ENCODE measurements around the gene SNAPC2.

DNA sequence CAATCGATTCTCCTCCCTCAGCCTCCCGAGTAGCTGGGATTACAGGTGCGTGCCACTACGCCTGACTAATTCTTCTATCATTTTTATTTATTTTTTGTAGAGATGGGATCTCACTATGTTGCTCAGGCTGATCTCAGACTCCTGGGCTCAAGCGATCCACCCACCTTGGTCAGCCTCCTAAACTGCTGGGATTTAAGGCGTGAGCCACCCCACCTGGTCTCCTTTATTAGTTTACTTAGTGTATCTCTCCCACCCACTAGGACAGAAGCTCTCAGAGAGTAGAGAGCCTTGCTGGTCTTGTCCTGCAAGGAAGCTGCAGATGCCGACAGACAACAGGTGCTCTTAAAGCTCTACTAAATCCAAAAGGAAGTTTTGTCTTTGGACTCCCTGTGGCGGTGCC is 34.3 kb upstream of the SNAPC2 start:
- TF ChIP-seq, protein P1, sequence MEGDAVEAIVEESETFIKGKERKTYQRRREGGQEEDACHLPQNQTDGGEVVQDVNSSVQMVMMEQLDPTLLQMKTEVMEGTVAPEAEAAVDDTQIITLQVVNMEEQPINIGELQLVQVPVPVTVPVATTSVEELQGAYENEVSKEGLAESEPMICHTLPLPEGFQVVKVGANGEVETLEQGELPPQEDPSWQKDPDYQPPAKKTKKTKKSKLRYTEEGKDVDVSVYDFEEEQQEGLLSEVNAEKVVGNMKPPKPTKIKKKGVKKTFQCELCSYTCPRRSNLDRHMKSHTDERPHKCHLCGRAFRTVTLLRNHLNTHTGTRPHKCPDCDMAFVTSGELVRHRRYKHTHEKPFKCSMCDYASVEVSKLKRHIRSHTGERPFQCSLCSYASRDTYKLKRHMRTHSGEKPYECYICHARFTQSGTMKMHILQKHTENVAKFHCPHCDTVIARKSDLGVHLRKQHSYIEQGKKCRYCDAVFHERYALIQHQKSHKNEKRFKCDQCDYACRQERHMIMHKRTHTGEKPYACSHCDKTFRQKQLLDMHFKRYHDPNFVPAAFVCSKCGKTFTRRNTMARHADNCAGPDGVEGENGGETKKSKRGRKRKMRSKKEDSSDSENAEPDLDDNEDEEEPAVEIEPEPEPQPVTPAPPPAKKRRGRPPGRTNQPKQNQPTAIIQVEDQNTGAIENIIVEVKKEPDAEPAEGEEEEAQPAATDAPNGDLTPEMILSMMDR (CRISPR knock-in tag; IDR thresholded peaks at IDR 0.05) = no peak
- TF ChIP-seq EZH2 (conservative IDR thresholded peaks at IDR 0.05; ENCODE audit: low read depth, low read length) (no peak), THAP8 (CRISPR knock-in tag; IDR thresholded peaks at IDR 0.05; ENCODE audit: borderline replicate concordance) (no peak), RXRA (CRISPR knock-in tag; IDR thresholded peaks at IDR 0.05) (no peak), ZBTB37 (CRISPR knock-in tag; IDR thresholded peaks at IDR 0.05) (no peak), NFAT5 (CRISPR knock-in tag; IDR thresholded peaks at IDR 0.05) (no peak), TOPORS (CRISPR knock-in tag; IDR thresholded peaks at IDR 0.05) (no peak), JUN (CRISPR knock-in tag; IDR thresholded peaks at IDR 0.05) (no peak)
- TF ChIP-seq, protein P2, sequence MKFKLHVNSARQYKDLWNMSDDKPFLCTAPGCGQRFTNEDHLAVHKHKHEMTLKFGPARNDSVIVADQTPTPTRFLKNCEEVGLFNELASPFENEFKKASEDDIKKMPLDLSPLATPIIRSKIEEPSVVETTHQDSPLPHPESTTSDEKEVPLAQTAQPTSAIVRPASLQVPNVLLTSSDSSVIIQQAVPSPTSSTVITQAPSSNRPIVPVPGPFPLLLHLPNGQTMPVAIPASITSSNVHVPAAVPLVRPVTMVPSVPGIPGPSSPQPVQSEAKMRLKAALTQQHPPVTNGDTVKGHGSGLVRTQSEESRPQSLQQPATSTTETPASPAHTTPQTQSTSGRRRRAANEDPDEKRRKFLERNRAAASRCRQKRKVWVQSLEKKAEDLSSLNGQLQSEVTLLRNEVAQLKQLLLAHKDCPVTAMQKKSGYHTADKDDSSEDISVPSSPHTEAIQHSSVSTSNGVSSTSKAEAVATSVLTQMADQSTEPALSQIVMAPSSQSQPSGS (CRISPR knock-in tag; IDR thresholded peaks at IDR 0.05) = no peak
